RWPE1 (cell line): ENCODE measurements around the gene OSBPL9.

Source experiments
- CTCF ChIA-PET: fragments of 350-600 bp; sonication (Branson Sonifier 250); formaldehyde crosslinking; extraction: SDS; loops from one replicate; lab custom pipeline; 2021; lab: Yijun Ruan, JAX
- POLR2A ChIA-PET: fragments of 400-600 bp; formaldehyde crosslinking; extraction: SDS; loops from one replicate; lab custom pipeline; 2020; ENCODE audit warnings: antibody characterized with exemption; ENCODE audit not compliant: low non-redundant PET; lab: Yijun Ruan, JAX
- DNase-seq: peaks from one replicate; pipeline ENCODE4 v3.0.0; 2012; ENCODE audit warnings: low spot score
- H3K27ac ChIP-seq: fragments of 450-650 bp; 2 replicates; pipeline ENCODE4 v1.5.1; 2017
- CTCF ChIP-seq: fragments of 450-650 bp; conservative IDR thresholded peaks from 2 replicates; pipeline ENCODE4 v1.5.1; 2017; ENCODE audit warnings: low read depth, mild to moderate bottlenecking

OSBPL9 gene

GRCh38 chr1:51712590-51712989, 95.7 kb downstream of the OSBPL9 start:
- POLR2A ChIA-PET: no interaction called here

GRCh38 chr1:51714374-51715019, 97.6 kb downstream of the OSBPL9 start:
- ChIA-PET CTCF (no interaction called here), POLR2A (no interaction called here)
- no peak for DNase-seq
- no peak overlapping the region for H3K27ac ChIP-seq
- no peak for TF ChIP-seq CTCF

More at GRCh38 chr1:51712590-51712989, 95.7 kb downstream of the OSBPL9 start:
- H3K27ac ChIP-seq: no peak overlapping the region
- no peak for DNase-seq
- CTCF ChIA-PET: no interaction called here
- no peak for TF ChIP-seq CTCF

- no peak for TF ChIP-seq CTCF
- no peak for DNase-seq
- ChIA-PET CTCF (no interaction called here), POLR2A (no interaction called here)
- no peak overlapping the region for H3K27ac ChIP-seq
Measured at GRCh38 chr1:51715369-51715768, 98.5 kb downstream of the OSBPL9 start.

- no peak for TF ChIP-seq CTCF
- CTCF ChIA-PET: no interaction called here
- DNase-seq: no peak
- H3K27ac ChIP-seq: no peak overlapping the region
- POLR2A ChIA-PET: no interaction called here
Measured at GRCh38 chr1:51716746-51717145, 99.9 kb downstream of the OSBPL9 start.

- no peak overlapping the region for H3K27ac ChIP-seq
- POLR2A ChIA-PET: no interaction called here
- CTCF ChIA-PET: no interaction called here
- DNase-seq: no peak
- TF ChIP-seq CTCF: no peak
Measured at GRCh38 chr1:51717842-51718241, 101.0 kb downstream of the OSBPL9 start.

GRCh38 chr1:51719146-51719545, 102.3 kb downstream of the OSBPL9 start:
- DNase-seq: no peak
- no peak overlapping the region for H3K27ac ChIP-seq
- TF ChIP-seq CTCF: no peak
- POLR2A ChIA-PET: no interaction called here
- CTCF ChIA-PET: no interaction called here
